HCT116 (cell line): ENCODE measurements around the gene MYL6B. TPM values are rescaled to one million over a fixed set of nuclear protein-coding genes. Genes with fewer than 3 reads are reported as not detected.

ENCODE experiments used
- ATAC-seq: fragments of 200-7000 bp; cut with Tn5 transposase; 2 replicates; pipeline ENCODE4 v1.9.1; 2020; ENCODE audit warnings: mild to moderate bottlenecking, moderate library complexity
- BruUV-seq: library from RNA; stranded (reverse); fragments of 400-500 nt; replicated peaks from 2 replicates; lab custom pipeline; 2021; lab: Mats Ljungman, UMichigan
- CTCF ChIA-PET: fragments of 300-600 bp; sonication (Branson Sonifier 250); formaldehyde crosslinking; loops from one replicate; lab custom pipeline; 2021; ENCODE audit warnings: antibody characterized with exemption; lab: Charles Lee
- POLR2A ChIA-PET: fragments of 300-600, 350-600 bp; sonication (Branson Sonifier 250); formaldehyde crosslinking; loops from one replicate; lab custom pipeline; 2021; ENCODE audit warnings: antibody characterized with exemption; lab: Charles Lee
- RAD21 ChIA-PET, 2 experiments: fragments of 300-600 bp; sonication (Branson Sonifier 250); formaldehyde crosslinking; loops; one replicate each; lab custom pipeline; 2023; ENCODE audit warnings: low total read pairs in 2 of 2; ENCODE audit not compliant: uncharacterized antibody in 2 of 2, unreplicated experiment in 2 of 2, low non-redundant PET in 1 of 2; lab: Charles Lee
- DNase-seq: peaks from one replicate; pipeline ENCODE4 v3.0.0-alpha.2; 2010; ENCODE audit warnings: low read depth, low spot score
- H2AFZ ChIP-seq: fragments of 200-600 bp; shearing (Covaris generic), sonication (generic); 2 replicates; pipeline ENCODE4 v1.6.1; 2017; ENCODE audit warnings: low read depth, mixed run types, mixed read lengths, antibody characterized with exemption, low read length; ENCODE audit not compliant: poor library complexity, severe bottlenecking
- H3K27ac ChIP-seq: 2 replicates; pipeline ENCODE4 v1.5.1; 2012; ENCODE audit warnings: low read depth, low read length
- H3K27me3 ChIP-seq: fragments of 200-600 bp; sonication (generic); 2 replicates; pipeline ENCODE4 v1.6.1; 2016; ENCODE audit warnings: mixed run types, low read length, mixed read lengths; ENCODE audit not compliant: insufficient read depth
- H3K36me3 ChIP-seq, 2 experiments: fragments of 200-500 bp in 1 of 2; fragments of 200-600 bp in 1 of 2; sonication (Bioruptor generic) in 1 of 2; sonication (generic) in 1 of 2; 2 replicates each; pipeline versions ENCODE4 v1.5.1 to v1.6.1; 2014 to 2016; ENCODE audit warnings: low read length in 2 of 2, inconsistent platforms in 1 of 2, mixed read lengths in 1 of 2, mixed run types in 1 of 2; ENCODE audit not compliant: insufficient read depth in 2 of 2, control insufficient read depth in 1 of 2
- H3K4me1 ChIP-seq, 2 experiments: fragments of 200-600 bp in 1 of 2; sonication (generic) in 1 of 2; 2 replicates each; pipeline versions ENCODE4 v1.5.1 to v1.6.1; 2012 to 2017; ENCODE audit warnings: low read length in 2 of 2, inconsistent platforms in 1 of 2, mild to moderate bottlenecking in 1 of 2, mixed read lengths in 1 of 2, mixed run types in 1 of 2, moderate library complexity in 1 of 2; ENCODE audit not compliant: insufficient read depth in 2 of 2, control insufficient read depth in 1 of 2
- H3K4me2 ChIP-seq: fragments of 200-600 bp; sonication (generic); 2 replicates; pipeline ENCODE4 v1.6.1; 2017; ENCODE audit warnings: mixed run types, low read length, mixed read lengths
- H3K4me3 ChIP-seq, 2 experiments: fragments of 200-600 bp in 1 of 2; sonication (generic) in 1 of 2; replicated peaks in 1 of 2; 2 replicates each; pipeline ENCODE4 v1.5.1; 2011 to 2016; ENCODE audit warnings: low read length in 2 of 2, control low read depth in 1 of 2, low read depth in 1 of 2, mild to moderate bottlenecking in 1 of 2, mixed read lengths in 1 of 2, mixed run types in 1 of 2
- H3K79me2 ChIP-seq: fragments of 200-600 bp; sonication (generic); 2 replicates; pipeline ENCODE4 v1.6.1; 2017; ENCODE audit warnings: mild to moderate bottlenecking, mixed run types, low read length, moderate library complexity, mixed read lengths; ENCODE audit not compliant: insufficient read depth
- H3K9ac ChIP-seq: fragments of 200-600 bp; sonication (generic); 2 replicates; pipeline ENCODE4 v1.6.1; 2016; ENCODE audit warnings: low read length, mixed read lengths
- H3K9me2 ChIP-seq: fragments of 200-600 bp; sonication (generic), shearing (Covaris generic); 2 replicates; pipeline ENCODE4 v1.6.1; 2017; ENCODE audit warnings: mixed run types, mild to moderate bottlenecking, moderate library complexity; ENCODE audit not compliant: insufficient read depth
- H3K9me3 ChIP-seq, 2 experiments: fragments of 200-500 bp in 1 of 2; fragments of 200-600 bp in 1 of 2; sonication (Bioruptor generic) in 1 of 2; sonication (generic) in 1 of 2; 2 replicates each; pipeline ENCODE4 v1.6.1; 2014 to 2017; ENCODE audit warnings: low read length in 2 of 2, mixed read lengths in 2 of 2, inconsistent platforms in 1 of 2, low read depth in 1 of 2, mild to moderate bottlenecking in 1 of 2, mixed run types in 1 of 2, moderate library complexity in 1 of 2; ENCODE audit not compliant: control insufficient read depth in 1 of 2, insufficient read depth in 1 of 2
- H4K20me1 ChIP-seq: fragments of 200-600 bp; sonication (generic), shearing (Covaris generic); 2 replicates; pipeline ENCODE4 v1.6.1; 2017; ENCODE audit warnings: mixed run types, mild to moderate bottlenecking, moderate library complexity; ENCODE audit not compliant: insufficient read depth
- EGR1 ChIP-seq: IDR thresholded peaks from 2 replicates; pipeline ENCODE4 v1.6.1; 2012; ENCODE audit warnings: low read depth
- JUND ChIP-seq: IDR thresholded peaks from 2 replicates; pipeline ENCODE4 v1.6.1; 2012
- POLR2A ChIP-seq: IDR thresholded peaks from 2 replicates; pipeline ENCODE4 v1.7.0; 2011; ENCODE audit warnings: borderline replicate concordance; ENCODE audit not compliant: insufficient read depth, insufficient read length; ENCODE audit errors: extremely low read depth
- RAD21 ChIP-seq: IDR thresholded peaks from 2 replicates; pipeline ENCODE4 v1.6.1; 2012; ENCODE audit warnings: low read depth, mild to moderate bottlenecking
- SIN3A ChIP-seq: IDR thresholded peaks from 2 replicates; pipeline ENCODE4 v1.6.1; 2012; ENCODE audit warnings: low read depth
- TCF7L2 ChIP-seq: IDR thresholded peaks from 2 replicates; pipeline ENCODE4 v1.7.0; 2011; ENCODE audit warnings: borderline replicate concordance, inconsistent platforms; ENCODE audit not compliant: insufficient read depth, insufficient read length; ENCODE audit errors: extremely low read depth
- ZFX ChIP-seq: fragments of 450-650 bp; IDR thresholded peaks from 2 replicates; pipeline ENCODE4 v1.6.1; 2017
- intact Hi-C: fragments of 100-400 bp; cut with micrococcal nuclease; formaldehyde crosslinking; loops from 2 replicates; pipeline ENCODE4 v1.10.0; 2022
- total RNA-seq: library from RNA; stranded (reverse); gene quantifications from one replicate; pipeline ENCODE4 v1.2.1, GENCODE V29; 2021; ENCODE audit not compliant: unreplicated experiment
- TF ChIP-seq, protein P1 (sequence below): IDR thresholded peaks from 2 replicates; pipeline ENCODE4 v1.6.1; 2012
- TF ChIP-seq, protein P2 (sequence below): IDR thresholded peaks from 2 replicates; pipeline ENCODE4 v1.6.1; 2012

MYL6B gene
- total RNA-seq, 1 experiment from 2014 or later: 94.3 TPM

DNA sequence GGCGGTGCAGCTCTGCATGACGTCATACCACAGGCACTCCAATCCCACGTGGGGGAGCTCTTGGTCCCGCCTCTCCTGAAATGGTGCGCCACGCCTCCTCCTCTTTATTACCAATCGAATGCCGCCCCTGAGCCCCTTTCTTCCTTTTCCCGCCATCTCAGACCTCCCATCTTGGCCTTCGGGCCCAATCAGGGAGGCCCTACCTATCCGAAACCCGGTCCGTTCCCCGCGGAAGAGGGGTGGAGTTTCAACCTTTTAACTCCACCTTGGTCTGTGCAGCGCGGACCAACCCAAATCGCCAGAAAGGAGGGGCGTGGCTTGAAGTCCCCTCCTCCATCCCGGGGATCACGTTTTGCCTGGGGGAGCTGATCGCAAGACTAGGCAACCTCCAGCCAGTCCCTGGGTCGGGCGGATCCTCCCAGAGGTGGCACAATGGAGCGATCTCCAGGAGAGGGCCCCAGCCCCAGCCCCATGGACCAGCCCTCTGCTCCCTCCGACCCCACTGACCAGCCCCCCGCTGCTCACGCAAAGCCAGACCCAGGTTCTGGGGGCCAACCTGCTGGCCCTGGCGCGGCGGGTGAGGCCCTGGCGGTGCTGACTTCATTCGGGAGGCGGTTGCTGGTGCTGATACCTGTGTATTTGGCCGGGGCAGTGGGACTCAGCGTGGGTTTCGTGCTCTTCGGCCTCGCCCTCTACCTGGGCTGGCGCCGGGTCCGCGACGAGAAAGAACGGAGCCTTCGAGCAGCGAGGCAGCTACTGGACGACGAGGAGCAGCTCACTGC lies 24.3 kb upstream of the MYL6B start, which contains the start of gene ESYT1 (continued):
- TF ChIP-seq ZFX (peak; percentile 51; the same call in 1 of the 2 replicates), RAD21 (no peak), TCF7L2 (peak; percentile 21)
- TF ChIP-seq, protein P1, sequence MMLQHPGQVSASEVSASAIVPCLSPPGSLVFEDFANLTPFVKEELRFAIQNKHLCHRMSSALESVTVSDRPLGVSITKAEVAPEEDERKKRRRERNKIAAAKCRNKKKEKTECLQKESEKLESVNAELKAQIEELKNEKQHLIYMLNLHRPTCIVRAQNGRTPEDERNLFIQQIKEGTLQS: no peak

DNA sequence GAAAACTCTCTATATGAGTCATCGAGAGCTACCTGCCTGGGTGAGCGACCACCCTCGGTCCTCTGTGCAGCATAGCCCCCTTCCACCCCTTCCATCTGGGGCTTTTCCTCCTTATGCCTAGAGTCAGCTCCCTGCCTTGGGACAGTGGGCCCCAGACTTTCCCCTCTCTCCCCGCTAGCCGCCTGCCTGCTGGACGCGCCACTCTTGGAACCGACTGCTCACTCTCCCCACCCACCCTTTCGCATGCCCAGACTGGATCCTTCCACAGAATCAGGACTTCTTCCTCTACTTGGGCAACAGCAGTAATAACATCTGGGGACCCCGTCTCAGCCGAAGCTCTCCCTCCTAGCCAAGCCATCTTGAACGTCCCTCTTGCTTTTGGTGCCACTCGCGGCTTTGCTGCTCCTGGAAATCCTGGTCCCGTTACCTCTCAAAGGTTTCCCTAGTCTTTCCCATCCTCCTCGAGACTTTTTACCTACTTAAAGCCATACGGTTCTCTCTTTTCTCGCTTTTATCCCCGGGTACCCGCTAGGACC lies 23.6 kb upstream of the MYL6B start:
- ChIA-PET RAD21 (interaction anchor here in 1 of 2 experiments (1.3 kb wide), 1 partner anchor 61 kb away, joined by 6 read pairs; the partner anchor contains the start of gene SMARCC2), POLR2A (interaction anchor here (0.7 to 2.8 kb wide), 12 partner anchors 9 to 390 kb away, joined by 3 to 42 read pairs (median 8); partner anchors contain the start of genes MYL6, MYL6B, PA2G4 and RNF41), CTCF (interaction anchor here (1.3 to 1.9 kb wide), 5 partner anchors 10 to 77 kb away, joined by 4 to 24 read pairs (median 7); partner anchors contain the start of genes MYL6B, PA2G4, SMARCC2 and ZC3H10)
- TSS peak; percentile 28 for BruUV-seq
- Histone ChIP-seq H3K79me2 (peaks cover 29% of the 10 kb centered on the region), H2AFZ (no peak overlapping the region), H4K20me1 (no peaks in the 10 kb centered on the region), H3K36me3 (peaks cover 21 to 34% of the 10 kb centered on the region in 2 experiments), H3K4me1 (peaks cover 16 to 33% of the 10 kb centered on the region in 2 experiments), H3K9me2 (no peaks in the 10 kb centered on the region), H3K4me3 (peak overlapping the region; percentile 90 to 91), H3K9ac (peak overlapping the region; percentile 90), H3K27me3 (no peaks in the 10 kb centered on the region), H3K9me3 (no peaks in the 10 kb centered on the region), H3K27ac (peak overlapping the region; percentile 76), H3K4me2 (peak overlapping the region; percentile 89)
- ATAC-seq (peak; percentile 6), DNase-seq (no peak)
- TF ChIP-seq, protein P1: no peak
- peak; percentile 26; the same call in 1 of the 2 replicates for TF ChIP-seq SIN3A
- TF ChIP-seq EGR1: no peak
- TF ChIP-seq, protein P2, sequence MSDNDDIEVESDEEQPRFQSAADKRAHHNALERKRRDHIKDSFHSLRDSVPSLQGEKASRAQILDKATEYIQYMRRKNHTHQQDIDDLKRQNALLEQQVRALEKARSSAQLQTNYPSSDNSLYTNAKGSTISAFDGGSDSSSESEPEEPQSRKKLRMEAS: no peak
- TF ChIP-seq JUND: no peak
- no peak for TF ChIP-seq POLR2A
- TF ChIP-seq TCF7L2: no peak
- intact Hi-C loops: loop anchor here (2.0 kb wide), 1 partner anchor 24 kb away; the partner anchor contains the start of gene MYL6B
